ENCODE results near the gene CYBB. TPM values are rescaled to one million over a fixed set of nuclear protein-coding genes. Genes with fewer than 3 reads are reported as not detected.

Gene CYBB
- total RNA-seq, 5 donors from 2014 or later (not counting 1 experiment from before 2014, with no cell fraction given) = 1.1 to 5.0 (median 1.8) TPM

GRCh38 chrX:37776987-37777325 is 2.9 kb upstream of the CYBB start:
- no CpG with 5 or more reads among the region's 2 CpGs for WGBS (ENCODE audit: insufficient coverage)
- H3K4me1 ChIP-seq (ENCODE audit: control insufficient read depth in 1 of 2, extremely low read depth in 1 of 2, insufficient read depth in 2 of 2, low read length in 2 of 2) = peaks cover 8 to 13% of the 10 kb centered on the region in 2 experiments
- Mint-ChIP-seq H3K27ac (peak overlapping the region; percentile 52 to 57), H3K4me1 (peaks cover 25 to 26% (median 25%) of the 10 kb centered on the region in 3 donors), H3K27me3 (peaks cover 0 to under 1% of the 10 kb centered on the region in 2 donors), H3K9me3 (no peaks in the 10 kb centered on the region), H3K36me3 (no peaks in the 10 kb centered on the region), H3K4me3 (peak overlapping the region in 1 of 3 donors; percentile 56)
- no peaks in the 10 kb centered on the region for H3K27me3 ChIP-seq (replicated peaks in 1 of 2; ENCODE audit: control insufficient read depth in 2 of 2, extremely low read depth in 1 of 2, insufficient read depth in 2 of 2, low read length in 1 of 2)
- no peaks in the 10 kb centered on the region for H3K36me3 ChIP-seq (ENCODE audit: control insufficient read depth in 2 of 2, extremely low read depth in 1 of 2, insufficient read depth in 1 of 2, low read length in 1 of 2)
- POLR2A ChIA-PET = interaction anchor here in 1 of 2 donors (0.6 kb wide), 1 partner anchor 1005 kb away, joined by 3 read pairs; no protein-coding TSS in a partner anchor
- peak overlapping the region; percentile 49 for H3K27ac ChIP-seq (ENCODE audit: low read length)
- DNase-seq (no peak), ATAC-seq (replicated peaks in 1 of 4) (peak in 2 of 4 experiments; percentile 32 to 42)
- no peaks in the 10 kb centered on the region for H3K9me3 ChIP-seq
- H3K4me3 ChIP-seq (ENCODE audit: control insufficient read depth in 1 of 2, extremely low read depth in 1 of 2, low read length in 1 of 2) = no peak overlapping the region
- CTCF ChIA-PET = interaction anchor here in 1 of 2 donors (1.1 kb wide), 1 partner anchor 32 kb away, joined by 6 read pairs; no protein-coding TSS in a partner anchor

GRCh38 chrX:37781081-37781480 is 1.2 kb downstream of the CYBB start:
- Histone ChIP-seq H3K27ac (ENCODE audit: low read length) (no peak overlapping the region), H3K4me3 (ENCODE audit: control insufficient read depth in 1 of 2, extremely low read depth in 1 of 2, low read length in 1 of 2) (no peak overlapping the region), H3K4me1 (ENCODE audit: control insufficient read depth in 1 of 2, extremely low read depth in 1 of 2, insufficient read depth in 2 of 2, low read length in 2 of 2) (peaks cover 7 to 20% of the 10 kb centered on the region in 2 experiments), H3K27me3 (replicated peaks in 1 of 2; ENCODE audit: control insufficient read depth in 2 of 2, extremely low read depth in 1 of 2, insufficient read depth in 2 of 2, low read length in 1 of 2) (no peaks in the 10 kb centered on the region), H3K9me3 (no peaks in the 10 kb centered on the region), H3K36me3 (ENCODE audit: control insufficient read depth in 2 of 2, extremely low read depth in 1 of 2, insufficient read depth in 1 of 2, low read length in 1 of 2) (no peaks in the 10 kb centered on the region)
- POLR2A ChIA-PET = no interaction called here
- ATAC-seq (replicated peaks in 1 of 4) (no peak), DNase-seq (no peak)
- Mint-ChIP-seq H3K9me3 (no peaks in the 10 kb centered on the region), H3K27ac (no peak overlapping the region), H3K4me1 (peaks cover 23 to 29% (median 23%) of the 10 kb centered on the region in 3 donors), H3K27me3 (peaks cover 0 to 9% of the 10 kb centered on the region in 2 donors), H3K36me3 (no peaks in the 10 kb centered on the region), H3K4me3 (peak overlapping the region in 1 of 3 donors; percentile 49)
- CTCF ChIA-PET = interaction anchor here in 1 of 2 donors (1.3 kb wide), 1 partner anchor 18 kb away, joined by 4 read pairs; no protein-coding TSS in a partner anchor
- no CpG with 5 or more reads among the region's 4 CpGs for WGBS (ENCODE audit: insufficient coverage)

GRCh38 chrX:37781814-37782213 is 2.0 kb downstream of the CYBB start:
- Mint-ChIP-seq H3K27me3 (peaks cover 0 to 9% of the 10 kb centered on the region in 2 donors), H3K9me3 (no peaks in the 10 kb centered on the region), H3K36me3 (no peaks in the 10 kb centered on the region), H3K4me3 (peak overlapping the region in 1 of 3 donors; percentile 49), H3K27ac (no peak overlapping the region), H3K4me1 (peaks cover 23 to 29% (median 23%) of the 10 kb centered on the region in 3 donors)
- no CpG with 5 or more reads among the region's 3 CpGs for WGBS (ENCODE audit: insufficient coverage)
- Histone ChIP-seq H3K27me3 (replicated peaks in 1 of 2; ENCODE audit: control insufficient read depth in 2 of 2, extremely low read depth in 1 of 2, insufficient read depth in 2 of 2, low read length in 1 of 2) (no peaks in the 10 kb centered on the region), H3K4me3 (ENCODE audit: control insufficient read depth in 1 of 2, extremely low read depth in 1 of 2, low read length in 1 of 2) (no peak overlapping the region), H3K4me1 (ENCODE audit: control insufficient read depth in 1 of 2, extremely low read depth in 1 of 2, insufficient read depth in 2 of 2, low read length in 2 of 2) (peaks cover 6 to 21% of the 10 kb centered on the region in 2 experiments), H3K9me3 (no peaks in the 10 kb centered on the region), H3K27ac (ENCODE audit: low read length) (no peak overlapping the region), H3K36me3 (ENCODE audit: control insufficient read depth in 2 of 2, extremely low read depth in 1 of 2, insufficient read depth in 1 of 2, low read length in 1 of 2) (no peaks in the 10 kb centered on the region)
- DNase-seq = no peak
- ChIA-PET POLR2A (no interaction called here), CTCF (interaction anchor here in 1 of 2 donors (1.3 kb wide), 1 partner anchor 19 kb away, joined by 4 read pairs; no protein-coding TSS in a partner anchor)
- ATAC-seq (replicated peaks in 1 of 4) = no peak

GRCh38 chrX:37782359-37782758 is 2.5 kb downstream of the CYBB start:
- ChIA-PET POLR2A (no interaction called here), CTCF (no interaction called here)
- no peak for ATAC-seq (replicated peaks in 1 of 4)
- Histone ChIP-seq H3K27ac (ENCODE audit: low read length) (no peak overlapping the region), H3K36me3 (ENCODE audit: control insufficient read depth in 2 of 2, extremely low read depth in 1 of 2, insufficient read depth in 1 of 2, low read length in 1 of 2) (no peaks in the 10 kb centered on the region), H3K27me3 (replicated peaks in 1 of 2; ENCODE audit: control insufficient read depth in 2 of 2, extremely low read depth in 1 of 2, insufficient read depth in 2 of 2, low read length in 1 of 2) (no peaks in the 10 kb centered on the region), H3K9me3 (no peaks in the 10 kb centered on the region), H3K4me1 (ENCODE audit: control insufficient read depth in 1 of 2, extremely low read depth in 1 of 2, insufficient read depth in 2 of 2, low read length in 2 of 2) (peaks cover 6 to 18% of the 10 kb centered on the region in 2 experiments), H3K4me3 (ENCODE audit: control insufficient read depth in 1 of 2, extremely low read depth in 1 of 2, low read length in 1 of 2) (no peak overlapping the region)
- Mint-ChIP-seq H3K27me3 (peaks cover 0 to 9% of the 10 kb centered on the region in 2 donors), H3K4me1 (peaks cover 23 to 29% (median 23%) of the 10 kb centered on the region in 3 donors), H3K9me3 (no peaks in the 10 kb centered on the region), H3K4me3 (no peak overlapping the region), H3K27ac (peak overlapping the region in 1 of 2 donors; percentile 36), H3K36me3 (no peaks in the 10 kb centered on the region)
- WGBS (ENCODE audit: insufficient coverage) = no CpG with 5 or more reads among the region's 1 CpG
- no peak for DNase-seq

- H3K27me3 Mint-ChIP-seq = peaks cover 0 to 9% of the 10 kb centered on the region in 2 donors
- ChIA-PET POLR2A (no interaction called here), CTCF (interaction anchor here in 1 of 2 donors (0.8 kb wide), 1 partner anchor 37 kb away, joined by 3 read pairs; no protein-coding TSS in a partner anchor)
- no peaks in the 10 kb centered on the region for H3K36me3 ChIP-seq (ENCODE audit: control insufficient read depth in 2 of 2, extremely low read depth in 1 of 2, insufficient read depth in 1 of 2, low read length in 1 of 2)
- no peak overlapping the region for H3K4me3 ChIP-seq (ENCODE audit: control insufficient read depth in 1 of 2, extremely low read depth in 1 of 2, low read length in 1 of 2)
- no peaks in the 10 kb centered on the region for H3K9me3 Mint-ChIP-seq
- H3K4me1 Mint-ChIP-seq = peaks cover 23 to 34% (median 28%) of the 10 kb centered on the region in 3 donors
- H3K9me3 ChIP-seq = no peaks in the 10 kb centered on the region
- no peak overlapping the region for H3K4me3 Mint-ChIP-seq
- H3K27ac ChIP-seq (ENCODE audit: low read length) = no peak overlapping the region
- H3K27ac Mint-ChIP-seq = no peak overlapping the region
- no peaks in the 10 kb centered on the region for H3K27me3 ChIP-seq (replicated peaks in 1 of 2; ENCODE audit: control insufficient read depth in 2 of 2, extremely low read depth in 1 of 2, insufficient read depth in 2 of 2, low read length in 1 of 2)
- no peaks in the 10 kb centered on the region for H3K36me3 Mint-ChIP-seq
- DNase-seq = no peak
- no peak for ATAC-seq (replicated peaks in 1 of 4)
- WGBS (ENCODE audit: insufficient coverage) = 88% methylated on average over 1 of the region's 4 CpGs
- peaks cover 9 to 20% of the 10 kb centered on the region in 2 experiments for H3K4me1 ChIP-seq (ENCODE audit: control insufficient read depth in 1 of 2, extremely low read depth in 1 of 2, insufficient read depth in 2 of 2, low read length in 2 of 2)
Measured at GRCh38 chrX:37783305-37783704, 3.4 kb downstream of the CYBB start.

- WGBS (ENCODE audit: insufficient coverage) = no CpG with 5 or more reads among the region's 3 CpGs
- Histone ChIP-seq H3K27me3 (replicated peaks in 1 of 2; ENCODE audit: control insufficient read depth in 2 of 2, extremely low read depth in 1 of 2, insufficient read depth in 2 of 2, low read length in 1 of 2) (no peaks in the 10 kb centered on the region), H3K27ac (ENCODE audit: low read length) (no peak overlapping the region), H3K4me1 (ENCODE audit: control insufficient read depth in 1 of 2, extremely low read depth in 1 of 2, insufficient read depth in 2 of 2, low read length in 2 of 2) (peaks cover 13 to 20% of the 10 kb centered on the region in 2 experiments), H3K36me3 (ENCODE audit: control insufficient read depth in 2 of 2, extremely low read depth in 1 of 2, insufficient read depth in 1 of 2, low read length in 1 of 2) (no peaks in the 10 kb centered on the region), H3K4me3 (ENCODE audit: control insufficient read depth in 1 of 2, extremely low read depth in 1 of 2, low read length in 1 of 2) (no peak overlapping the region), H3K9me3 (no peaks in the 10 kb centered on the region)
- Mint-ChIP-seq H3K9me3 (no peaks in the 10 kb centered on the region), H3K36me3 (no peaks in the 10 kb centered on the region), H3K4me1 (peaks cover 30 to 41% (median 35%) of the 10 kb centered on the region in 3 donors), H3K4me3 (no peak overlapping the region), H3K27ac (peak overlapping the region in 1 of 2 donors; percentile 78), H3K27me3 (peaks cover 0 to 9% of the 10 kb centered on the region in 2 donors)
- POLR2A ChIA-PET = no interaction called here
- CTCF ChIA-PET = interaction anchor here in 1 of 2 donors (2.0 kb wide), 1 partner anchor 39 kb away, joined by 5 read pairs; no protein-coding TSS in a partner anchor
- no peak for DNase-seq
- no peak for ATAC-seq (replicated peaks in 1 of 4)
Measured at GRCh38 chrX:37785569-37785968, 5.7 kb downstream of the CYBB start.
